MM.1S (cell line): ENCODE results near the gene RAB11FIP4.

Experiments
- DNase-seq: peaks from one replicate; pipeline ENCODE4 v3.0.0-alpha.2; 2015
- H2AFZ ChIP-seq: fragments of 300-600 bp; sonication (generic); 2 replicates; pipeline ENCODE4 v1.6.0; 2016; ENCODE audit warnings: antibody characterized with exemption, low read length
- H3F3A ChIP-seq: fragments of 300-600 bp; sonication (generic); 2 replicates; pipeline ENCODE4 v1.6.1; 2016; ENCODE audit warnings: mild to moderate bottlenecking, antibody characterized with exemption, low read length, moderate library complexity, mixed read lengths; ENCODE audit not compliant: insufficient read depth
- H3K27ac ChIP-seq: fragments of 300-600 bp; sonication (generic); 2 replicates; pipeline ENCODE4 v1.5.1; 2016; ENCODE audit warnings: mild to moderate bottlenecking, low read length
- H3K27me3 ChIP-seq: fragments of 300-600 bp; sonication (generic); replicated peaks from 2 replicates; pipeline ENCODE4 v1.6.0; 2016; ENCODE audit warnings: low read length; ENCODE audit not compliant: insufficient read depth
- H3K36me3 ChIP-seq: fragments of 300-600 bp; sonication (generic); replicated peaks from 2 replicates; pipeline ENCODE4 v1.6.1; 2016; ENCODE audit warnings: mild to moderate bottlenecking, low read length, mixed read lengths; ENCODE audit not compliant: insufficient read depth
- H3K4me1 ChIP-seq: fragments of 300-600 bp; sonication (generic); 2 replicates; pipeline ENCODE4 v1.6.1; 2016; ENCODE audit warnings: low read length, mixed read lengths
- H3K4me2 ChIP-seq: fragments of 300-600 bp; sonication (generic); 2 replicates; pipeline ENCODE4 v1.6.0; 2016; ENCODE audit warnings: low read depth, low read length
- H3K4me3 ChIP-seq: fragments of 300-600 bp; sonication (generic); 2 replicates; pipeline ENCODE4 v1.5.1; 2016; ENCODE audit warnings: low read length, mixed read lengths
- H3K79me2 ChIP-seq: fragments of 300-600 bp; sonication (generic); 2 replicates; pipeline ENCODE4 v1.6.1; 2016; ENCODE audit warnings: mixed run types, low read length, mixed read lengths
- H3K9ac ChIP-seq: fragments of 300-600 bp; sonication (generic); 2 replicates; pipeline ENCODE4 v1.6.1; 2016; ENCODE audit warnings: low read length, mixed read lengths
- H3K9me2 ChIP-seq: fragments of 300-600 bp; sonication (generic); replicated peaks from 2 replicates; pipeline ENCODE4 v1.6.1; 2016; ENCODE audit warnings: mild to moderate bottlenecking, low read length, mixed read lengths; ENCODE audit not compliant: insufficient read depth
- H3K9me3 ChIP-seq: fragments of 300-600 bp; sonication (generic); replicated peaks from 2 replicates; pipeline ENCODE4 v1.6.1; 2016; ENCODE audit warnings: mild to moderate bottlenecking, low read length, mixed read lengths; ENCODE audit not compliant: insufficient read depth
- H4K20me1 ChIP-seq: fragments of 300-600 bp; sonication (generic); 2 replicates; pipeline ENCODE4 v1.6.1; 2016; ENCODE audit warnings: mild to moderate bottlenecking, low read length, moderate library complexity, mixed read lengths; ENCODE audit not compliant: insufficient read depth
- EZH2 ChIP-seq: fragments of 300-600 bp; sonication (generic); optimal IDR thresholded peaks from 2 replicates; pipeline ENCODE3; 2017; ENCODE audit warnings: low read depth, mild to moderate bottlenecking, antibody characterized with exemption, low read length, mixed read lengths
- EZH2phosphoT487 ChIP-seq: fragments of 300-600 bp; sonication (generic); IDR thresholded peaks from 2 replicates; pipeline ENCODE4 v1.6.1; 2018; ENCODE audit warnings: antibody characterized with exemption, low read length
- TF ChIP-seq, protein P1 (sequence below): fragments of 300-600 bp; sonication (generic); IDR thresholded peaks from 2 replicates; pipeline ENCODE4 v1.5.1; 2016; ENCODE audit warnings: antibody characterized with exemption, low read length, mixed read lengths

The RAB11FIP4 gene

GRCh38 chr17:31561469-31562375 lies 170.2 kb downstream of the RAB11FIP4 start:
- Histone ChIP-seq H3K27ac (no peak overlapping the region), H4K20me1 (no peaks in the 10 kb centered on the region), H3K9ac (no peak overlapping the region), H3K27me3 (no peaks in the 10 kb centered on the region), H2AFZ (no peak overlapping the region), H3K9me2 (no peaks in the 10 kb centered on the region), H3K4me3 (no peak overlapping the region), H3K9me3 (no peaks in the 10 kb centered on the region), H3K79me2 (no peaks in the 10 kb centered on the region), H3K4me2 (no peak overlapping the region), H3K36me3 (no peaks in the 10 kb centered on the region), H3F3A (0 out of 2 replicates have a peak, but pooled peaks cover 3% of the 10 kb centered on the region), H3K4me1 (no peaks in the 10 kb centered on the region; the same call in 1 of the 2 replicates)
- TF ChIP-seq, protein P1, sequence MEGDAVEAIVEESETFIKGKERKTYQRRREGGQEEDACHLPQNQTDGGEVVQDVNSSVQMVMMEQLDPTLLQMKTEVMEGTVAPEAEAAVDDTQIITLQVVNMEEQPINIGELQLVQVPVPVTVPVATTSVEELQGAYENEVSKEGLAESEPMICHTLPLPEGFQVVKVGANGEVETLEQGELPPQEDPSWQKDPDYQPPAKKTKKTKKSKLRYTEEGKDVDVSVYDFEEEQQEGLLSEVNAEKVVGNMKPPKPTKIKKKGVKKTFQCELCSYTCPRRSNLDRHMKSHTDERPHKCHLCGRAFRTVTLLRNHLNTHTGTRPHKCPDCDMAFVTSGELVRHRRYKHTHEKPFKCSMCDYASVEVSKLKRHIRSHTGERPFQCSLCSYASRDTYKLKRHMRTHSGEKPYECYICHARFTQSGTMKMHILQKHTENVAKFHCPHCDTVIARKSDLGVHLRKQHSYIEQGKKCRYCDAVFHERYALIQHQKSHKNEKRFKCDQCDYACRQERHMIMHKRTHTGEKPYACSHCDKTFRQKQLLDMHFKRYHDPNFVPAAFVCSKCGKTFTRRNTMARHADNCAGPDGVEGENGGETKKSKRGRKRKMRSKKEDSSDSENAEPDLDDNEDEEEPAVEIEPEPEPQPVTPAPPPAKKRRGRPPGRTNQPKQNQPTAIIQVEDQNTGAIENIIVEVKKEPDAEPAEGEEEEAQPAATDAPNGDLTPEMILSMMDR = no peak
- no peak for TF ChIP-seq EZH2phosphoT487
- TF ChIP-seq EZH2 = no peak
- DNase-seq = no peak

GRCh38 chr17:31562376-31562840 lies 170.9 kb downstream of the RAB11FIP4 start:
- TF ChIP-seq EZH2 = no peak
- Histone ChIP-seq H3K79me2 (no peaks in the 10 kb centered on the region), H3K4me2 (no peak overlapping the region), H4K20me1 (no peaks in the 10 kb centered on the region), H3K4me3 (no peak overlapping the region), H3K4me1 (no peaks in the 10 kb centered on the region; the same call in 1 of the 2 replicates), H3K9me3 (no peaks in the 10 kb centered on the region), H3K9ac (no peak overlapping the region), H2AFZ (no peak overlapping the region), H3K36me3 (no peaks in the 10 kb centered on the region), H3K27ac (no peak overlapping the region), H3F3A (0 out of 2 replicates have a peak, but pooled peaks cover 3% of the 10 kb centered on the region), H3K27me3 (no peaks in the 10 kb centered on the region), H3K9me2 (no peaks in the 10 kb centered on the region)
- no peak for DNase-seq

GRCh38 chr17:31564291-31564690 lies 172.8 kb downstream of the RAB11FIP4 start:
- Histone ChIP-seq H2AFZ (no peak overlapping the region), H3K27me3 (no peaks in the 10 kb centered on the region), H3K4me3 (no peak overlapping the region), H3K36me3 (no peaks in the 10 kb centered on the region), H4K20me1 (no peaks in the 10 kb centered on the region), H3K9ac (no peak overlapping the region), H3K9me2 (no peaks in the 10 kb centered on the region), H3K9me3 (no peaks in the 10 kb centered on the region), H3K4me2 (no peak overlapping the region), H3K4me1 (no peaks in the 10 kb centered on the region), H3K27ac (no peak overlapping the region), H3K79me2 (no peaks in the 10 kb centered on the region), H3F3A (no peaks in the 10 kb centered on the region)
- no peak for DNase-seq
- TF ChIP-seq, protein P1 = no peak
- no peak for TF ChIP-seq EZH2
- TF ChIP-seq EZH2phosphoT487 = no peak

- Histone ChIP-seq H3F3A (no peaks in the 10 kb centered on the region), H3K27me3 (no peaks in the 10 kb centered on the region), H3K79me2 (no peaks in the 10 kb centered on the region), H3K9me2 (no peaks in the 10 kb centered on the region), H4K20me1 (no peaks in the 10 kb centered on the region), H3K9ac (no peak overlapping the region), H3K27ac (no peak overlapping the region), H3K4me2 (no peak overlapping the region), H2AFZ (no peak overlapping the region), H3K9me3 (no peaks in the 10 kb centered on the region), H3K36me3 (no peaks in the 10 kb centered on the region), H3K4me1 (no peaks in the 10 kb centered on the region), H3K4me3 (no peak overlapping the region)
- TF ChIP-seq, protein P1 = no peak
- TF ChIP-seq EZH2phosphoT487 (no peak), EZH2 (no peak)
- no peak for DNase-seq
Observed at GRCh38 chr17:31564883-31565301, 173.4 kb downstream of the RAB11FIP4 start.
